ENCODE results near the gene PARVB.

Gene PARVB

DNA sequence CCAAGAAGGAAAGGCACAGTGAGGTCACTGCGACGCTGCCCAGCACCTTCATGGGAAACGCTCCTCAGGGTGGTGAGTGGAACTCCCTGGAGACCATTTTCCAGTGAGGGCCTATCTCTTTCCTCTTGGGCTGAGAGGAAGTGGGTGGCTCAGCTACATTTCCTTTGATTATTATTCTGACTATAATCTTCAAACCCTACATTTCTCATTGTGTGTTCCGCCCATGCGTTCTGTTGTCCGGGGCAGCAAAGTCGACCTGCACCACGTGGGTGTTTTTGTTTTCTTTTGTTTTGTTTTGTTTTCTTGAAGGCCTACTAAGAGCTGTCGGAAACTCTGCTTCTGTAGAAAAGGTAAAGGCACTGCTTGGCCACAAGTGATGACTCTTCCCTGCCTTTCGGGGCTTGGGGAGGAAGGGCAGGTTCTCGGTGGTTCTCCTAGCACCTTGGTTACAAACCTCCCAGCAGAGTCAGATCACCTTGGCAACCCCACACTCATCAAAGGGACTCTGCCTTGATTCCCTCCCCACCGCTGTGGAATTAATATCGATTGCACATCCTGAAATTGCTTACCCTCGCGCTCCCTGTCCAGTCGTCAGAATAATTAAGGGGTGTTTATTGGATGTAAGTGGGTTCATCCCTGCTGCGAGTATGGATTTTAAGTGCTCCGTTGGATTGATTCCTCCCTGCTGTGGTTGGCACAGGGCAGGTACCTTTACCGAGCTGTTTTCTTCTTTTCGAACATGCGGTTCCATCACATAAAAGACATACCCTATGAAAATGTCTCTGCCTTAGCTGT is 7.3 kb downstream of the PARVB start:
- no peaks in the 10 kb centered on the region for H3K36me3 ChIP-seq (ENCODE audit: control insufficient read depth, insufficient read depth, low read length)
- H3K27me3 ChIP-seq (ENCODE audit: control insufficient read depth, insufficient read depth, low read length), result no peaks in the 10 kb centered on the region
- H3K4me3 ChIP-seq (ENCODE audit: low read length), result no peak overlapping the region
- H3K9ac ChIP-seq (ENCODE audit: low read length), result no peak overlapping the region
- H3K9me3 ChIP-seq (ENCODE audit: control insufficient read depth, low read length), result no peaks in the 10 kb centered on the region
- peaks cover 5% of the 10 kb centered on the region for H3K4me1 ChIP-seq (ENCODE audit: control insufficient read depth, insufficient read depth, low read length)

- Histone ChIP-seq H3K36me3 (ENCODE audit: control insufficient read depth, insufficient read depth, low read length) (no peaks in the 10 kb centered on the region), H3K4me1 (ENCODE audit: control insufficient read depth, insufficient read depth, low read length) (peaks cover 5% of the 10 kb centered on the region), H3K27me3 (ENCODE audit: control insufficient read depth, insufficient read depth, low read length) (no peaks in the 10 kb centered on the region), H3K9me3 (ENCODE audit: control insufficient read depth, low read length) (no peaks in the 10 kb centered on the region), H3K9ac (ENCODE audit: low read length) (no peak overlapping the region), H3K4me3 (ENCODE audit: low read length) (no peak overlapping the region)
Measured at GRCh38 chr22:44032126-44032730, 8.1 kb downstream of the PARVB start.

DNA sequence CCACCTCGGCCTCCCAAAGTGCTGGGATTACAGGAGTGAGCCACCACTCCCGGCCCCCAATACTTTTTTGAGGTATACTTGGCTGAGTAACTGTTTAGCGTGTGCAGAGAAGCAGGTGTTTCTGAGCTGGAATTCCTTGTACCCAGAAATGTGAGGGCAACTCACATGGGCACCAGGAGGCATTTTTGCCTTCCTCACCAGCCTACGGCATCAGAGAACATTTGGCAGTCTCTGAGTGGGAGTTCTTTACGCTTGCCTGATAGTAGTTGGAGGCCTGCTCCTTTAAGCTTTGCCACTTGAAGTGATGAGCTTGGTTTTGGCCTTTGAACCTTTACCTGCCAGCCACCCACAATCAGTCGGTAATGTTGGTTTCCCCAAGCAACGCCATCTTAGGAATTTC is 9.2 kb downstream of the PARVB start:
- Histone ChIP-seq H3K36me3 (ENCODE audit: control insufficient read depth, insufficient read depth, low read length) (no peaks in the 10 kb centered on the region), H3K4me3 (ENCODE audit: low read length) (no peak overlapping the region), H3K9me3 (ENCODE audit: control insufficient read depth, low read length) (no peaks in the 10 kb centered on the region), H3K4me1 (ENCODE audit: control insufficient read depth, insufficient read depth, low read length) (peaks cover 5% of the 10 kb centered on the region), H3K27me3 (ENCODE audit: control insufficient read depth, insufficient read depth, low read length) (no peaks in the 10 kb centered on the region), H3K9ac (ENCODE audit: low read length) (no peak overlapping the region)

DNA sequence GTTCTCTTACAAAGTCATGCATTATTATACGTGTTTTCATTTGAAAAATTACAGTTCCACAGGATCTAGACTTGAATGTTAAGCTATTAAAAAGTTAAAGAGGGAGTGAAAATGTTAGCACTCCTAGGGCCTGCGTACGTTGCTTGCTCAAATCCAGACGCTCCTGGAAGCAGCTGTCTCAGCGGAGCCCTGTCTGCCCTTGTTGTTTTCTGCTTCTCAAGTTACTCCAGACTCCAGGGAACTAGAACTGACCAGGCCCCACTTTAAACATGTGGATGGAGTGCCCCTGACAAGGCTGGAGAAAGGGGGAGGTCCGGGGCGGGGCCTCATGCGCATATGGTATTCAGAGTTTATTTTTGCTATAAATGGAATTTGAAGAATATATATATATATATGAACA is 9.6 kb downstream of the PARVB start:
- H3K4me1 ChIP-seq (ENCODE audit: control insufficient read depth, insufficient read depth, low read length), result peaks cover 5% of the 10 kb centered on the region
- H3K9ac ChIP-seq (ENCODE audit: low read length), result no peak overlapping the region
- no peaks in the 10 kb centered on the region for H3K9me3 ChIP-seq (ENCODE audit: control insufficient read depth, low read length)
- H3K4me3 ChIP-seq (ENCODE audit: low read length), result no peak overlapping the region
- H3K36me3 ChIP-seq (ENCODE audit: control insufficient read depth, insufficient read depth, low read length), result no peaks in the 10 kb centered on the region
- no peaks in the 10 kb centered on the region for H3K27me3 ChIP-seq (ENCODE audit: control insufficient read depth, insufficient read depth, low read length)

DNA sequence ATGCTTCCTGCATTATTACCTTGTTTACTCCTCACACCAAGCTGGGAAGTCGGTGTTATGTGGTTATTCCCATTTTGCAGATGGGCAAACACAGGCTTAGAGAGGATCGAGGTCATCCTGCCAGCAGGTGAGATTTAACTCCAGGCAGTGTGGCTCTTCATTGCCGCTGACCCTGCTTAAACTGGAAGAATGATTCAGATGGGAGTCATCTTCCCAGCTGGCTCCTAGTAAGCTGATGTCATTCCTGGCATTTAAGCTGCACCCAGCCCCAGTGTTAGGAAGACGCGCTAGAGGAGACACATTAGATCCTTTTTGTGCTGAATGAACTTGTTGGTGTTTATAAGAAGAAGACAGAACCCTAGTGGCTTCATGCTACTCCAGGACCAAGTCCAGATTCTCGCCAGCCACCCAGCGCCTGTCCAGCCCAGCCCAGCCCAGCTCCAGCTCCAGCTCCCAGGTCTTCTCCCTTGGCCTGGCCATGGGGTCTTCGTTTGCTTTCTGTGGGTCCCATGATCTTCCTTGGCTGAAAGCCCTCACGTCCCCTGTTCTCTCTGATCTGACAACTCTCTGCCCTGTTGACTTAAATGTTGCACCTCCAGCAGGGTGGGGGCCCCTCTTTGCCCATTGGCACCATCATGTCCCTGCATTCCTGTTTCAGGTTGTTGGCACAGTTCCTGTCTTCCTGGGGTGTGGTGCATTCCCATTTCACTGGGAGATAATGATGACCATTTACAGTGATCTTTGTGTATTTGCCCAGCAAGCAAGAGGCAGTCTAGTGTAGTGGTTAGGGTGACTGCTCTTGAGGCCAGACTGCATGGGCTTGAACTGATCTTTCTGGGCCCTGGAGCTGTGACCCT is 13.6 kb downstream of the PARVB start:
- Histone ChIP-seq H3K27me3 (ENCODE audit: control insufficient read depth, insufficient read depth, low read length) (no peaks in the 10 kb centered on the region), H3K9me3 (ENCODE audit: control insufficient read depth, low read length) (no peaks in the 10 kb centered on the region), H3K9ac (ENCODE audit: low read length) (peak overlapping the region; percentile 28), H3K4me3 (ENCODE audit: low read length) (no peak overlapping the region), H3K4me1 (ENCODE audit: control insufficient read depth, insufficient read depth, low read length) (no peaks in the 10 kb centered on the region), H3K36me3 (ENCODE audit: control insufficient read depth, insufficient read depth, low read length) (no peaks in the 10 kb centered on the region)

GRCh38 chr22:44039566-44040171 is 15.6 kb downstream of the PARVB start:
- H3K27me3 ChIP-seq (ENCODE audit: control insufficient read depth, insufficient read depth, low read length), result no peaks in the 10 kb centered on the region
- H3K9me3 ChIP-seq (ENCODE audit: control insufficient read depth, low read length), result no peaks in the 10 kb centered on the region
- no peak overlapping the region for H3K9ac ChIP-seq (ENCODE audit: low read length)
- H3K4me3 ChIP-seq (ENCODE audit: low read length), result no peak overlapping the region
- no peaks in the 10 kb centered on the region for H3K4me1 ChIP-seq (ENCODE audit: control insufficient read depth, insufficient read depth, low read length)
- no peaks in the 10 kb centered on the region for H3K36me3 ChIP-seq (ENCODE audit: control insufficient read depth, insufficient read depth, low read length)

- Histone ChIP-seq H3K9ac (ENCODE audit: low read length) (no peak overlapping the region), H3K4me1 (ENCODE audit: control insufficient read depth, insufficient read depth, low read length) (peaks cover 7% of the 10 kb centered on the region), H3K27me3 (ENCODE audit: control insufficient read depth, insufficient read depth, low read length) (no peaks in the 10 kb centered on the region), H3K4me3 (ENCODE audit: low read length) (no peak overlapping the region), H3K36me3 (ENCODE audit: control insufficient read depth, insufficient read depth, low read length) (no peaks in the 10 kb centered on the region), H3K9me3 (ENCODE audit: control insufficient read depth, low read length) (no peaks in the 10 kb centered on the region)
Measured at GRCh38 chr22:44042249-44043218, 18.4 kb downstream of the PARVB start.

DNA sequence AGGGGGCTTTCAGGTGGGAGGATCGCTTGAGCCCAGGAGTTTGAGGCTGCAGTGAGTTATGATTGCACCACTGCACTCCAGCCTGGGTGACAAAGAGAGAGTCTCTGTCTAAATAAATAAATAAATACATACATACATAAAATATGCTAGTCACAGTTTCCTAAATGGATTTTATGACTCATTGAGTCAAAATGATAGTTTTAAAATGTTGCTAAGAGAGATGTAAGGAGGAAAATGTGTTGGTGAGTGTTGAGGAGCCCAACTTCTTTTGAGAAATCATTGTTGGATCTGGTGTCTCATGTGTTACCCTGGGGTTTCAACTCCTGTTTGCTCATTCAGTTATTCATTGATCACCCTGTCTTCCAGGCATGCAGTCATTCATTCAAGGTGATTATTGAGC is 21.0 kb downstream of the PARVB start:
- no peak overlapping the region for H3K4me3 ChIP-seq (ENCODE audit: low read length)
- H3K9ac ChIP-seq (ENCODE audit: low read length), result no peak overlapping the region
- H3K27me3 ChIP-seq (ENCODE audit: control insufficient read depth, insufficient read depth, low read length), result no peaks in the 10 kb centered on the region
- H3K9me3 ChIP-seq (ENCODE audit: control insufficient read depth, low read length), result no peaks in the 10 kb centered on the region
- peaks cover 7% of the 10 kb centered on the region for H3K4me1 ChIP-seq (ENCODE audit: control insufficient read depth, insufficient read depth, low read length)
- no peaks in the 10 kb centered on the region for H3K36me3 ChIP-seq (ENCODE audit: control insufficient read depth, insufficient read depth, low read length)

DNA sequence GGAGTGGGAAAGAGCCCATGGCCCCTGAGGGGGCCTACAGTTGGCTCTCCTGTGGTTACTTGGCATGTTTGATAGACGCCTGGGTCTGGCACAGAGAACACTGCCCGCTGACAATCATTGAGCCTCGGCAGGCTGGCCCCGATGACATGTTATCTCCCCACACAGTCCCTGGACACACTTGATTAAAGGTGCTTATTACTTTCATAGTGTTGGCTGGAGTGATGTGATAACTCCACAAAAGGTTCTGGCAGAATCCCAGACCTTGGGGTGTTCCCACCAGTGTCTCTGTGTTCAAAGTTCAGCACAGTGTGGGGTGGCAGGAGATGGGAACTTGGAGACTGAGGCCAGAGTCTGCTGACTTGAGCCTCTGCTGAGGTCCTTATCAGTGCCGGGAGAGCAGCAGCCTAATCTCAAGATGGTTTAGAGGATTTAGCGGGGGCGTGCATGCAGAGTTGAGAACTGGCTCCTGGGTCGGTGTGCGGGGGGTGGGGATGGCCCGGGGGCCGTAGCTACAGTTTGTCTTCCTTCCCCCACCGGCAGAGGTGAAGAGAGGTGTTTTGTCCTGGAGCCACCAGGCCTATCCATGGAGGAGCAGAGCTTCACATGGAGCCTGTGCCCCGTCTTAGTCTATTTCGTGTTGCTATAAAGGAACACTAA is 22.5 kb downstream of the PARVB start:
- H3K27me3 ChIP-seq (ENCODE audit: control insufficient read depth, insufficient read depth, low read length), result no peaks in the 10 kb centered on the region
- H3K9ac ChIP-seq (ENCODE audit: low read length), result no peak overlapping the region
- peaks cover 7% of the 10 kb centered on the region for H3K4me1 ChIP-seq (ENCODE audit: control insufficient read depth, insufficient read depth, low read length)
- no peaks in the 10 kb centered on the region for H3K36me3 ChIP-seq (ENCODE audit: control insufficient read depth, insufficient read depth, low read length)
- no peaks in the 10 kb centered on the region for H3K9me3 ChIP-seq (ENCODE audit: control insufficient read depth, low read length)
- no peak overlapping the region for H3K4me3 ChIP-seq (ENCODE audit: low read length)

DNA sequence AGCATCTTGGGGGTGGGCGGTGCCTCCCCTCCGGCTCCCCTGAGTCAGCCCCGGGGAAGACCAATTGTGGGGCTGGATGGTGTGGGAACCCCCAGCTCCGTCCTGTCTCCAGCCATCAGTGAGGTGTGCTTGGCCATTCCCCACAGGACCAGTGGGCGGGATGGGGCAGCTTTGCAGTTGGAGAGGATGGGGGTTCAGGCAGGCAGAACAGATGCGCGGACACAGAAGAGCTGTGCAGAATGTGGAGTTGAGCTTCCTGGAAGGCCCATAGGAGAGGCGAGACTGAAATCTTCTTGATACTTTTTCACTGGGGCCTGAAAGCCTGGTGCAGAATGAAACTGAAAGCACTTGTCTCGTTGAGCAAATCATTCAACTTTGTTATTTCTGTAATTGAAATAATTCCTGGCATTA is 23.8 kb downstream of the PARVB start:
- no peak overlapping the region for H3K9ac ChIP-seq (ENCODE audit: low read length)

More for the DNA sequence above, 23.8 kb downstream of the PARVB start:
- no peaks in the 10 kb centered on the region for H3K9me3 ChIP-seq (ENCODE audit: control insufficient read depth, low read length)
- H3K36me3 ChIP-seq (ENCODE audit: control insufficient read depth, insufficient read depth, low read length), result no peaks in the 10 kb centered on the region
- H3K27me3 ChIP-seq (ENCODE audit: control insufficient read depth, insufficient read depth, low read length), result no peaks in the 10 kb centered on the region
- H3K4me3 ChIP-seq (ENCODE audit: low read length), result no peak overlapping the region
- H3K4me1 ChIP-seq (ENCODE audit: control insufficient read depth, insufficient read depth, low read length), result peaks cover 7% of the 10 kb centered on the region

Data from mucosa of stomach (tissue), 1 donor.